Middle frontal gyrus (tissue), 1 donor: ENCODE measurements around the gene BABAM2.
"Not testable (repeated sequence)": the region's sequence is repeated elsewhere in the genome, so short reads cannot be mapped to it uniquely, and the experiment has no call there.

ENCODE experiments used
- DNase-seq: peaks from one replicate; pipeline ENCODE4 v3.0.0-alpha.2; 2015; ENCODE audit warnings: low spot score; ENCODE audit errors: extremely low spot score

Gene BABAM2

DNA sequence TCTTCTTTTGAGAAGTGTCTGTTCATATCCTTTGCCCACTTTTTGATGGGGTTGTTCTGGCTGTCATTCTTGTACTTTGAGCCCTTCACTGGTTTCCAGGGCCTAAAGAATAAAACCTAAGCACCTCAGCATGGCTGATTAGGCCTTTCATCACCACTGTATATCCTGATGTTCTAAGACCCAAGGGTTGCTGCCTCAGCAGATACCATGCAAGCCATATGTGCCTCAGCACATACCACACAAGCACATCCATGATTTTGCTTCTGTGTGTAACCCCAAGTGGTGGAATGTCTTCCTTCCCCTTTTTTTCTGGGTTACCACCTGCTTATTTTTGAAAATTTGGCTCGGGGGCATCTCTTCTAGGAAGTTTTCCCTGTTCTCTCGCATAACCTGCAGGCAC lies 11.7 kb upstream of the BABAM2 start:
- no peak for DNase-seq

DNA sequence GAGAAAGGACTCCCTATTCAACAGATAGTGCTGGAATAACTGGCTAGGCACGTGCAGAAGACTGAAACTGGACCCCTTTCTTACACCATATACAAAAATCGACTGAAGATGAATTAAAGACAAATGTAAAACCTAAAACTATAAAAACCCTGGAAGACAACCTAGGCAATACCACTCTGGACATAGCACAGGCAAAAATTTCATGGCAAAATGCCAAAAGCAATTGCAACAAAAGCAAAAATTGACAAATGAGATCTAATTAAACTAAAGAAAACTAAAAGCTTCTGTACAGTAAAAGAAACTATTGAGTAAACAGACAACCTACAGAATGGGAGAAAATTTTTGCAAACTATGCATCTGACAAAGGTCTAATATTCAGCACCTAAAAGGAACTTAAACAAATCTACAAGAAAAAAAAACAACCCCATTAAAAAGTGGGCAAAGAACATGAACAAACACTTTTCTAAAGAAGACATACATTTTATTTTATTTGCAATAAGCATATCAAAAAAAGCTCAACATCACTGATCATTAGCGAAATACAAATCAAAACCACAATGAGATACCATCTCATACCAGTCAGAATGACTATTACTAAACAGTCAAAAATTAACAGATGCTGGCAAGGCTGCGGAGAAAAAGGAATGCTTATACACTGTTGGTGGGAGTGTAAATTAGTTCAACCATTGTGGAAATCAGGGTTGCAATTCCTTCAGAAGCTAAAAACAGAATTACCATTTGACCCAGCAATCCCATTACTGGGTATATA lies 8.5 kb upstream of the BABAM2 start:
- DNase-seq: not testable (repeated sequence)

DNA sequence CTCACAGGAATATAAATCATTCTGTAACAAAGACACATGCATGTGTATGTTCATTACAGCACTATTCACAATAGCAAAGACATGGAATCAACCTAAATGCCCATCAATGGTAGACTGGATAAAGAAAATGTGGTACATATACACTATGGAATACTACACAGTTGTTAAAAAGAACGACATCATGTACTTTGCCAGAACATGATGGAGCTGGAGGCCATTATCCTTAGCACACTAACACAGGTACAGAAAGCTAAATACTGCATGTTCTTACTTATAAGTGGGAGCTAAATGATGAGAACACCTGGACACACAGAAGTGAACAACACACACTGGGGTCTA lies 8.0 kb upstream of the BABAM2 start:
- not testable (repeated sequence) for DNase-seq

DNA sequence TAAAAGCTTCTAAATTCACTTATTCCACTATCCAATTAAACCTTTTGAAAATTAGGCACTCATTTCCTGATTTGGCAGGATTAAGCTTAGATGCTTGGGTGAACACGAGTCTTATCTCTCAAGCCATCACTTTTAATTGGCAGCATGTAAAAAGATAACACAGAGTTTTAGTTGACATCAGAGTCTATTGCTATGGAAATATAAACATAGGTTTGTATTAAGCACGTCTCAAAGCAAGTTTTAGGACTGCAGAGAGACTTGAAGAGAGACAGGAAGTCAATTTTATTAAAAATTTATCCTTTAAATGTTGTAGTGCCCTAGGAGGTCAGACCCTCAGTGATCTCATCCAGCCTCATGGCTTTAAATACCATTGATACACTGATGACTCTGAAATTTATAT lies 5.9 kb upstream of the BABAM2 start:
- no peak for DNase-seq

DNA sequence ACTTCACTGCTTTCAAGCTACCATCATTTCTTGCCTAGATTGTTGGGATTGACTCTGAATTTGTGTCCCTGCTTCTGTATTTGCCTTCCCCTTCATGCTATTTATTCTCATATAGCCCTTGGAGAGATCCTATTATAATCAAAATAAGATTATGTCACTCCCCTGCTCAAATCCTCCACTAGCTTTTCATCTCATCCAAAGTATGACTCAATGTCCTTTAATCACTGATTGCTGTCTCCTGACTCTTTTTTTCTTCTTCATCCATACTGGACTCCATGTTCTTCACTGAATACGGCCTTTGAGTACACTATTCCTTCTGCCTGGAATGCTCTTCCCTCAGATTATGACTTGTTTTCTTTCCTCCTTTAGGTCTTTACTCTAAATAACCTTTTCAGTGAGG lies 5.3 kb upstream of the BABAM2 start:
- DNase-seq: no peak

DNA sequence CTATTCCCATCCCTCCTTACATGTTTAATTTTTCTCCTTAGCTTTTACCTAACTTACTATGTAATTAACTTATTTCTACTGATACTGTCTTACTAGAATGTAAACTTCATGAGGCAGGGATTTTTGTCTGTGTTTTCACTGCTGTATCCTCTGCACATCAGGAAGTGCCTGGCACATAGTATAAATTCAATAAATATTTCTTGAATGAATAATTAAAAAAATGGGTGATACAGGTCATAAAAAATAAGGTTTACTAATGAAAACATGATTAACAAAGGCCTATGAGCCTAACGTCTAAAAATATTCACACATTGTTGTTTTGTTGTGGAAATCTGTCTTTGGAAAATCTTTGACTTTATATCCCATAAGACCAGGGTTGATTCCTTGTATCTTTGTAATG lies 4.9 kb upstream of the BABAM2 start:
- DNase-seq: no peak

DNA sequence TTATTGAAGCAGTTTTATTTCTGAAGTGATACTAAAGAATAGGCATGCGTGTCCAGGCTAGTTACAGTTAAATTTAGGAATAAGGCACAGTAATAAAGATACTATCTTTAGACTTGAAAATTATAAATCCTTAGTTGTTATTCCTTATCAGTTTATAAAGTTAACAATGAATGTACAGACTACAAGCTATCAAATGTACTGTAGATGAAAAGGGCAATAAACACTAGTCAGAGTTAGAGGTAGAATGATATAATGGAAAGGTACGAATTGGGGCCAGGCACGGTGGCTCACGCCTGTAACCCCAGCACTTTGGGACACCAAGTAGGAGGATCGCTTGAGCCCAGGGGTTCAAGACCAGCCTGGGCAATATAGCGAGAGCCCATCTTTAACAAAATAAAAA lies 4.2 kb upstream of the BABAM2 start:
- no peak for DNase-seq

DNA sequence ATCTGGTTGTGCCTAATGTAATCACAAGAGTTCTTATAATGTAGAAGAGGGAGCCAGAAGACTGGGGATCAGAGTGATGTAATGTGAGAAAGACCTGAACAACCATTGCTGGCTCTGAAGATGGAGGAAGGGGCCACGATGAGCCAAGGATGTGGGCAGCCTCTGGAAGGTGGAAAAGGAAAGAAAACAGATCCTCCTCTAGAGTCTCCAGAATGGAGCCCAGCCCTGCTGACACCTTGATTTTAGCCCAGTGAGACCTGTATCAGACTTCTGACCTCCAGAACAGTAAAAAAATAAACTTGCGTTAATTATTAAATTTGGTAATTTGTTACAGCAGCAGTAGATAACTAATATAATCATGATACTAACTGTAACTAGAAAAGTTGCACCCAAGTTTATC lies 3.4 kb upstream of the BABAM2 start:
- DNase-seq: no peak

DNA sequence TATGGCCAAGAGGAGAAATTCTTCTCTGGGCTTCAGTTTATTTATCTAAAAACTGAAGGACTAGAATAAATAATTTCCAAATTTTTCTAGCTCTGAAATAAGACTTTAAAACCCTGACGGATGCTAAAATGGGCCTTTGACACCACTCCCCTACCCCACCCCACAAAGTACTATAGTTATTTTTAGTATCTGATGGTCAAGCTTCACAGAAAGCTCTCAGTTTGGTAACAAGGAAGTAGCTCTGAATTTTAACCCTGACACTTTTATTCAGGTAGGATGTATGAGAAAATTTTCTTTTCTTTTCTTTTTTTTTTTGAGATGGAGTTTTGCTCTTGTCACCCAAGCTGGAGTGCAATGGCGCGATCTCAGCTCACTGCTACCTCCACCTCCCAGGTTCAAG lies 2.7 kb upstream of the BABAM2 start:
- no peak for DNase-seq

DNA sequence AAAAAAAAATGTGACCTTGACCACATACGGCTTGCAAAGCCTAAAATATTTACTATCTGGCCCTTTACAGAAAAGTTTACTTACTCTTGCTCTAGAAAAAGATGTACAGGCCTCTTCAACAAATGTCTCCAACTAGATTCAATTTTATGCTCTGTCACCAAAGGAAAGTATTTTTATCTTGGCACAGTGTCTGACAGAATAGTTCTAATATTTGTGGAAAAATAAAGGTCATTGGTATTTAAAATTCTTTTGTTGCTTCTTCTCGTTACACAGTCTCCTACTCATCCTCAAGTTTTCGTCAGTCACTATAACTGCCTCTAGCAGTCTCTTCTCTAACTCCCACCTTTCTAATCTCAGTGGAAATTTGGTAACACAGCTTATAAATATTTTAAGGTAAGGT lies 1.7 kb upstream of the BABAM2 start:
- no peak for DNase-seq

DNA sequence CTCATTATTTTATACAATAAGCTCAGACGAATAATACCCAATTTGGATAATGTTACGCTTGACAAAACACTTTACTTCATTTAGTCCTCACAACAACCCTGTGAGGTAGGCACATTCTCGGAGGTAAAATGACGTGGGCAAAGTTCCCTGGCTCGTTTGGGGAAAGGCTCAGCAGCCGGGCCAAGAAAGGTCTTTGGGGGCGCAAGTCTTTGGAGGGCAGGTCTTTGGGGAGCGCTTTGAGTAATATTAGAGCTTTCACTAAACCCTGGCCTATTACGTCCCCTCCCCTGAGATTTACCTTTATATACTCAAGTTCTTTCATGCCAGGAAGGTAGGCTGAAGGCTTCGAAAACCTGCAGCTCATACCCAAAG lies 769 bp upstream of the BABAM2 start:
- no peak for DNase-seq

DNA sequence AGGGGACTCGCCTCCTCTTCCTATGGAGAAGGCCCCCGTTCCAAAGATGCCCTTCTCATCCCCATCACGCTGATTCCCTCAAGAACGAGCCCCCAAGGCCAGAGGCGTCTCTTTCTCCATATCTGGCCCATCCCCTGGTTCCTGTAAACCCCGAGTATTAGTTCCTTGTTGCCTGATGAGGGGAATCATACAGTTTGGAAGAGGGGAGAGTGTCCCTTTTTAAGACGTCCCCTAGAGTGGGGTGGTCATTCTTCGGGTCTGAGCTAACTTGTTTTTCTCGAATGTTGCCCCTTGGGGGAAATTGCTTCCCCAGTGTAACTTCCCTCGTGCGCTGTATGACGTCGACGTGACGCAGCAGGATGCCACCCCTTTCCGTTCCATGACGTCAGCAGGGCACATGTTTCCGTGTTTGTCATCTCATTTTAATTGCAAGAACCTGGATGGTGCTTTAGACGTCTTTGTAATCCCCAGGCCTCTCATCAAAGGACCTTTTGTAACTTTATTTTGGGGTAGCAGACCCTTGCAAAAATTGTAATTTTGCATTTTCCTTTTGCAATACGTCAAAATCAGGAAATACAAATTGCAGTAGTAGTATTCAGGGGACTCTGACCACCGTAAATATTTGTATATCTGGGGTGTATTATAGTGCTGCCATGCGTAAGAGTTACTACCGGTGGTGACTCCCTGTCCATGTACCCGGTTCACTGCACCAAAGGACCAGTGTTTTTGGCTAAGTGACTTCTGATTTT lies 569 bp downstream of the BABAM2 start:
- DNase-seq: no peak

DNA sequence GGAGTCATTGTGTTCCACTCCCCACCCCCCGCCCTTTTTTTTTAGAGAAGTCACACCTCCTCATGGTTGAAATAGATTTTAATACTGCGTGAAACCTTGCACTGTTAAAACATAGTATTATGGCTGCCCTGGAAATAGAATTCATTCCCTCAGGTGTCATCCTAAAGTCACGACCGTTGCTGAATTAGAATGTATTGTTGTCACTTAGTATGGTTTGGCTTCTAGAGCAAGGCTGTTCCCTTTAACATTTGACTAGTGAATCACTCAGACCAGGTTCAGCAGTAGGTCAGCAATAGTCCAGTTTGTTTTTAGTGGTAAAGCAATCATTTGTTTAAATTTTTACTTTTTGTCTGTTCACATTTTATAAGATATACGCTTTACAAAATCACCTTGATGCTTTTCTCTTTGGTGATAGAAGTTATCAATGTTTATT lies 1.2 kb downstream of the BABAM2 start:
- DNase-seq: no peak

DNA sequence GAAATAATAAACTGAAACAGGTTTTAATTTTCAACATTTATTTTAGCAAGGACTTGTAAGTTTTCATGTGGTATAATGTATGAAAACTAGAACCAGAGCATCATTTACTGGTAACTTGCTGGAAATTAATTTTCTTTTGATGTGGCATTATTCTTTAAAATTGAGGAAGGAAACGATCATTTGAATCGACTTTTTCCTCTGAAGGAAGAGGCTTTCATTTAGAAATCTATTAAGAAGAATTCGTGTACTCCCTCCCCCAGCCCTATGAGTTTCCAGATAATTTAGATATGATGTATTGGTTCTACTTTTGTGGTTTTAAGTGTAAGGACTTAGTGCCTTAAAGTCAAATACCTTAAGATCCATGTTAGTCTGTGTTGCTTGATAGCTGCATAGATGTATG lies 2.5 kb downstream of the BABAM2 start:
- DNase-seq: no peak

DNA sequence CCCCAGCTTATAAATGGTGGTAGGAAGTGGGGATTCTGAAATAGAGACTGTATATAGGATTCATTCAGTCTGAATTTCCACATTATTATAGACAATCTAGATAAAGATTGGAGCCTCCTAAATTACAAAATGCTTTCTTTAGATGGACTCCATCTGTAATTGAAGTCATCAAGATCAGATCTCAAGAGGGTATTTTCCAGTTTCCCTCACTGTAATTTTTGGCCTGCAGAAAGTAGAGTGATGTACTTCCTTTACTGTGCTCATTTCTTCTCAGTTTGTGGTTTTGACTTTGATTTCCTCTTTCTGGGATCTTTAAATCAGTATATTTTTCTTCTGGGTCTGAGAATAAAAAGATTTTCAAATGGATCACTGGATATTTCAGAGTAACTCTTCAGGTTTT lies 7.2 kb downstream of the BABAM2 start:
- no peak for DNase-seq

DNA sequence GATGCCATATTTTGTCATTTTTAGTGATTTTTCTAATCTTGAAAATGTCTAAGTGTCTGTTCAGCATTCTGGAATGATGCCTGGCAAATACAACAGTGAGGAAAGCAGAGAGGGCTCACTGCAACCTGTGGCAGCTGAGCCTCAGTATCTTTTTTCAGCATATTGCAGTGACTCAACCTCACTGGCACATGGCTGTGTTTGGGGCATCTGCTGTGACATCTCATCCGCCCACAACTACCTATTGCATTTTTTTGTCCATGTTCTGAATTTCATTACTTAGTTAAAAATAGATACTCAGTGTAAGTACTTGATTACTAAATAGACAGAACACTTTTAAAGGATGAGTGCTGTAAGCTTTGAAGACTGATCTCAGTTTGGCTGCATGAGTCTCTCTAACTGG lies 10.7 kb downstream of the BABAM2 start:
- no peak for DNase-seq

DNA sequence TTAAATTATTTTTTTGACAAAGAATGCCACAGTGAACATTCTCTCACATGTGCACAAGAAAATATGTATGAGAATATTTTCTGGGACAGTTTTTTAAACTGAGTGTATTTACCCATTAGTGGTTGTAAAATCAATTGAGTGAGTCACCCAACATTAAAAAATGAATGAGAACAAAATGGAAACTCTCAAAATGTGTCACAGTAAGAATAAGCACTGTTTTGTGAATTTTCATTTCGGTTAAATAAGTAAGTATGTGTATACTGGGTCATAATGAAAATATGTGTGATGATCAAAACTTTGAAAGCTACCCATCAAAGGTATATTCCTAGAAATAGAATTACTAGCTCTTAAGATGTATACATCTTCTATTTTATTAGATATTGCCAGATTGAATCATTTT lies 11.6 kb downstream of the BABAM2 start:
- no peak for DNase-seq

DNA sequence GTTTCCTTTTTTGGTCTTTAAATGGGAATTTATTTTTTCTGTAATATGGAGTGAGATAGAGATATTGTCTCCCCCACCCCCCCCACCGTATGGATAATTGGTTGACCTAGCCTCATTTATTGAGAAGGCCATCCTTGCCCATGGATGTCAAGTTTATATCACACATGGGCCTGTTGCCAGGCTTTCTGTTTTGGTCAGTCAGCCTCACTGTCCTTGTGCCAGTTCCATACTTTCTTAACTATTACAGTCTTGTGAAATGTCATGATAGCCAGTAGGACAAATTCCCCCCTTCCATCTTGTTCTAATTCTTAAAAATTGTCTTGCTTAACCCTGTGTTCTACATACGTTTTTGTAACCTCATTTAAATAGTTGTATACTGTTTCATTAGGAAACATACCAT lies 12.5 kb downstream of the BABAM2 start:
- no peak for DNase-seq

DNA sequence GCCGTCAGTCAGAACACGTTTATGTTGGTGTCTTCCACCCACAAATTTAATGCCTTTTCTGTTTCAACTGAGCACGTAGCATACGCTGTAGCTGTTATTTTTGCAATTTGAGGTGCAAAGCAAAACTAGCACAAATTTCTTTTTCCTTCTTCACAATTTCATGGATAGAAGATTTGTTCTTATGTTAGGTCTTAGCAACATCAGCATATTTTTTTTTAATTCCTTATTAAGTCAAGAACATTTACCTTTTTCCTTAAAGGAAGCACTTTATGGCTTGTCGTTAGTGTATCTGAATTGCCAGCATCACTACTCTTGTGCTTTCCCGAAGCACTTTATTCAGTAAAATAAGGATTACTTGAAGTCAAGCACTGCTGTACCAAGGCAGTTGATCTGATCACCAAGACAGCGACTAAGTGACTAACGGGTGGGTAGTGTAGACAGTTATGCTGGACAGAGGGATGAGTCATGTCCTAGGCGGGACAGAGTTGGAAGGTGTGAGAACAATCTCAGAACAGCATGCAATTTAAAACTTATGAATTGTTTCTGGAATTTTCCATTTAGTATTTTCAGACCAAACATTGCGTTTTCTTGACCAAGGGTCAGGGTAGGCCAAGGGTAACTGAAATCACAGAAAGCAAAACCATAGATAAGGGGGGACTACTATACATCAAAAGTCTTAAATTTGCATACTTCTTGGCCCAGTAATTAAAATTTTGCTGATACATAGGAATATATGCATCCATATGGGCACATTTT lies 13.3 kb downstream of the BABAM2 start:
- DNase-seq: no peak

DNA sequence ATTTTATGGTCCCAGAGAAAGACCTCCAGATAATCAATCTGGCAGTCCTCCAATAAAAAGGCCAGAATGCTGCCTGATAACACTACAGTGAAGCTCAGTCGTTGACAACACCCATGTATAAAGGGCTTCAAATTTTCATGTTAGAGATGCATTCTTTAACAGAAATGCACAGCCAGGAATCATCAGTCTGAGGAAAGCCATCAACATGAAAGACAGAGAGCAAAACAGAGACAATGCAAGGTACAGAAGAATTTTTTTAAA lies 13.8 kb downstream of the BABAM2 start:
- DNase-seq: no peak

DNA sequence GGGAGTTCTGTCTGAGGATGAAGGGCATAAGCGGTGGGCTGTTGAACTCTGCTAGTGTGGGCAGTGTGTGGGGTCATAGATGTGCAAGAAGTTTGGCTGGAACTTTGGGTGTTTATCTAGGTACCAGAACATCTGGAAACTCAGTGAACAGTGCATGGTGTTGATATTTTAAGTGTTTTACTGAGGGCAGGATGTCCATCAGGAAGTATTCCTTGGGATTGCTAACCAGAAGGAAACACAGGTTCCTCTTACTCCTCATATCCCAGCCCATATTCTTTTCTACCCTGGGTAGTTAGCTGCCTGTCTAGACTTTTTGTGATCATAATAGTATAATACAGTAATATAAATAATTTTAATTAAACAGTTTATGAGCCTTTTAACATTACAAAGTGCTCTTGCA lies 15.5 kb downstream of the BABAM2 start:
- DNase-seq: no peak

DNA sequence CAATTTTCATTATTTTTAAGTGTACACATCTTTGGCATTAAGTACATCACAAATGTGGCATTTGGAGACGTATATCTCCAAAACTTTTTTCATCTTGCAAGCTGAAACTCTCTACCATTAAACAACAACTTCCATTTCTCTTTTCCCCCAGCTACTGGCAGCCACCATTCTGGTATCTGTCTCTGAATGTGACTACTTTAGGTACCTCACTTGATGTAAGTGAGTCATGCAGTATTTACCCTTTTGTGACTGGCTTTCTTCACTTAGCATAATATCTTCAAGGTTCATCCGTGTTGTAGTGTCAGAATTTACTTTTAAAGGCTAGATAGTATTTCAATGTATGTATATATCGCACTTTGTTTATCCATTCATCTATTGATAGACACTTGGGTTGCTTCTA lies 17.0 kb downstream of the BABAM2 start:
- no peak for DNase-seq

DNA sequence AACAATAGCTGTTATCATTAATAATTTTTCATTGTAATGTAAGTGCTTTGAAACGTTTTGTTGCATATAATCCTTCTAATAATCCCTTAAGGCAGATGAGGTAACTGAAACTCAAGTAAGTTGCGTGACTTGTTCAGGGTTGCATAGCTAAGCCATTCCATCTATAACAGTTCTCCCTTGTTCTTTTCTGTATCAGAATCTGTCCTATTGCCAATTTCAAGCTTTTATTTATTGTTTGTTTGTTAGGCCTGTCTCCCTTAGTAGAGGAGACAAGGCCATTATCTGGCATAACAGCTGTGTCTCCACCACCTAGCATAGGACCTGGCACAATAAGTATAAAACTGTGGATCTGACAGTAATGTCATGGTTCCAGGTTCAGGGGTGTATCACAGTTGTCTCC lies 19.4 kb downstream of the BABAM2 start:
- no peak for DNase-seq
